HepG2 (cell line): Measurements from ENCODE around the gene FAM110D. TPM values are rescaled to one million over a fixed set of nuclear protein-coding genes. Genes with fewer than 3 reads are reported as not detected.
A peak's percentile ranks its signal among the peaks of the same experiment; 100 is the strongest.

ENCODE experiments used
- CTCF ChIP-seq: sonication (generic); formaldehyde crosslinking; IDR thresholded peaks from 2 replicates; pipeline ENCODE4 v1.5.0; 2020; ENCODE audit warnings: mild to moderate bottlenecking, missing genetic modification reagents, moderate library complexity
- GFI1 ChIP-seq: sonication (generic); formaldehyde crosslinking; IDR thresholded peaks from 2 replicates; pipeline ENCODE4 v1.5.0; 2020; ENCODE audit warnings: missing genetic modification reagents, mild to moderate bottlenecking, borderline replicate concordance
- HMGXB4 ChIP-seq, 2 experiments: sonication (generic) in 1 of 2; formaldehyde crosslinking in 1 of 2; IDR thresholded peaks; 2 replicates each; pipeline versions ENCODE4 v1.4.0 to v1.6.1; 2018 to 2020; ENCODE audit warnings: missing genetic modification reagents in 2 of 2, borderline replicate concordance in 1 of 2, low read depth in 1 of 2, mild to moderate bottlenecking in 1 of 2, missing biosample characterization in 1 of 2
- LRRFIP1 ChIP-seq: sonication (generic); formaldehyde crosslinking; conservative IDR thresholded peaks from 2 replicates; pipeline ENCODE4 v1.4.0; 2020; ENCODE audit warnings: missing genetic modification reagents
- MAZ ChIP-seq, 2 experiments: sonication (generic) in 1 of 2; formaldehyde crosslinking in 1 of 2; IDR thresholded peaks; 2 replicates each; pipeline versions ENCODE4 v1.5.0 to v1.6.1; 2012 to 2020; ENCODE audit warnings: low read depth in 2 of 2, mild to moderate bottlenecking in 2 of 2, borderline replicate concordance in 1 of 2, improper control_type of control experiment in 1 of 2, low read length in 1 of 2, missing genetic modification reagents in 1 of 2, moderate library complexity in 1 of 2
- MTA1 ChIP-seq: sonication (generic); formaldehyde crosslinking; IDR thresholded peaks from 2 replicates; pipeline ENCODE4 v1.4.0; 2020; ENCODE audit warnings: missing genetic modification reagents, mild to moderate bottlenecking, borderline replicate concordance
- MTF2 ChIP-seq: sonication (generic); formaldehyde crosslinking; IDR thresholded peaks from 2 replicates; pipeline ENCODE4 v1.5.0; 2020; ENCODE audit warnings: missing genetic modification reagents, borderline replicate concordance
- MXD4 ChIP-seq: IDR thresholded peaks from 2 replicates; pipeline ENCODE4 v1.6.1; 2016; ENCODE audit warnings: mild to moderate bottlenecking, missing biosample characterization, missing genetic modification reagents
- NR3C1 ChIP-seq: sonication (generic); formaldehyde crosslinking; IDR thresholded peaks from 2 replicates; pipeline ENCODE4 v1.4.0; 2020; ENCODE audit warnings: missing genetic modification reagents
- PTBP1 ChIP-seq: fragments of 200-400 bp; formaldehyde crosslinking; IDR thresholded peaks from 2 replicates; pipeline ENCODE4 v1.6.1; 2018; ENCODE audit warnings: low read length, low read depth; ENCODE audit not compliant: poor library complexity, severe bottlenecking
- TRIM22 ChIP-seq: fragments of 450-650 bp; IDR thresholded peaks from 2 replicates; pipeline ENCODE4 v1.6.1; 2017
- U2AF1 ChIP-seq: fragments of 200-400 bp; formaldehyde crosslinking; optimal IDR thresholded peaks from 2 replicates; pipeline ENCODE3; 2017; ENCODE audit warnings: mild to moderate bottlenecking, low read depth, low read length
- ZBTB25 ChIP-seq: IDR thresholded peaks from 2 replicates; pipeline ENCODE4 v1.6.1; 2018; ENCODE audit warnings: missing genetic modification reagents
- ZFAT ChIP-seq: sonication (generic); formaldehyde crosslinking; conservative IDR thresholded peaks from 2 replicates; pipeline ENCODE4 v1.8.1; 2023; ENCODE audit warnings: missing genetic modification reagents, inconsistent platforms
- ZNF138 ChIP-seq: sonication (generic); formaldehyde crosslinking; IDR thresholded peaks from 2 replicates; pipeline ENCODE4 v1.5.0; 2020; ENCODE audit warnings: mild to moderate bottlenecking, low read depth, missing genetic modification reagents
- ZNF670 ChIP-seq: sonication (generic); formaldehyde crosslinking; IDR thresholded peaks from 2 replicates; pipeline ENCODE4 v1.8.0; 2022; ENCODE audit warnings: mild to moderate bottlenecking, missing genetic modification reagents, borderline replicate concordance
- polyA plus RNA-seq, 8 experiments: library from polyadenylated mRNA; depleted of rRNA in 3 of 8; stranded (reverse) in 7 of 8; unstranded in 1 of 8; fragments of >200 nt; fragmentation: Illumina TruSeq in 4 of 8; extraction: Trizol in 4 of 8; gene quantifications; 2 replicates each; pipeline versions ENCODE4 v1.2.1 to v1.2.3, GENCODE V29; 2011 to 2016; ENCODE audit warnings: low read depth in 4 of 8, missing spikeins in 1 of 8, mixed read lengths in 1 of 8; ENCODE audit not compliant: insufficient read depth in 1 of 8
- total RNA-seq, 5 experiments: library from RNA; depleted of rRNA; stranded (reverse); fragments of >200 nt; fragmentation: Illumina TruSeq; extraction: Trizol; gene quantifications; 2 replicates each; pipeline ENCODE4 v1.2.3, GENCODE V29; 2016; ENCODE audit warnings: low read depth in 1 of 5

Gene FAM110D
- total and polyA plus RNA-seq, 2 of the 13 experiments (the other 11 are each of a cell fraction or from before 2014, with no cell fraction given): not detected

GRCh38 chr1:26177182-26177684, 18.4 kb downstream of the FAM110D start, which contains the start of gene CNKSR1 (continued):
- peak; percentile 55 for TF ChIP-seq CTCF (CRISPR knock-in tag)
- TF ChIP-seq PTBP1: peak; percentile 45
- TF ChIP-seq LRRFIP1: no peak
- TF ChIP-seq ZFAT (CRISPR knock-in tag): 0 out of 2 replicates have a peak, but pooled peaks have one; percentile 42
- peak; percentile 40; the same call in 1 of the 2 replicates for TF ChIP-seq MTF2 (CRISPR knock-in tag)
- no peak for TF ChIP-seq MTA1
- no peak for TF ChIP-seq MAZ (IDR thresholded peaks at IDR 0.05; ENCODE audit: borderline replicate concordance, low read depth, low read length)
- peak; percentile 42; the same call in 1 of the 2 replicates for TF ChIP-seq MAZ (CRISPR knock-in tag; IDR thresholded peaks at IDR 0.05; ENCODE audit: low read depth)
- TF ChIP-seq TRIM22: no peak
- TF ChIP-seq GFI1 (CRISPR knock-in tag): no peak
- 0 out of 2 replicates have a peak, but pooled peaks have one; percentile 55 for TF ChIP-seq ZNF670 (CRISPR knock-in tag)
- TF ChIP-seq NR3C1: no peak
- no peak for TF ChIP-seq MXD4 (CRISPR knock-in tag)
- no peak for TF ChIP-seq U2AF1
- 0 out of 4 replicates have a peak, but pooled peaks have one; percentile 27 to 42 for TF ChIP-seq HMGXB4 (CRISPR knock-in tag; IDR thresholded peaks at IDR 0.05; ENCODE audit: borderline replicate concordance in 1 of 2, low read depth in 1 of 2)
- TF ChIP-seq ZBTB25: no peak
- no peak for TF ChIP-seq ZNF138 (CRISPR knock-in tag)
